Ishikawa (cell line): ENCODE measurements around the gene ZBTB16.

ENCODE experiments used
- CEBPB ChIP-seq: IDR thresholded peaks from 2 replicates; pipeline ENCODE4 v1.6.1; 2012
- CREB1 ChIP-seq: IDR thresholded peaks from 2 replicates; pipeline ENCODE4 v1.6.1; 2012; ENCODE audit warnings: low read depth
- EGR1 ChIP-seq: IDR thresholded peaks from 2 replicates; pipeline ENCODE4 v1.6.1; 2012
- EP300 ChIP-seq: IDR thresholded peaks from 2 replicates; pipeline ENCODE4 v1.6.1; 2012; ENCODE audit warnings: borderline replicate concordance
- FOXM1 ChIP-seq: IDR thresholded peaks from 2 replicates; pipeline ENCODE4 v1.6.1; 2012; ENCODE audit warnings: low read depth, borderline replicate concordance
- MAX ChIP-seq: IDR thresholded peaks from 2 replicates; pipeline ENCODE4 v1.6.1; 2012
- NFIC ChIP-seq: IDR thresholded peaks from 2 replicates; pipeline ENCODE4 v1.6.1; 2012
- RAD21 ChIP-seq: IDR thresholded peaks from 2 replicates; pipeline ENCODE4 v1.6.1; 2012; ENCODE audit warnings: low read depth
- REST ChIP-seq: IDR thresholded peaks from 2 replicates; pipeline ENCODE4 v1.6.1; 2012; ENCODE audit warnings: low read depth, mild to moderate bottlenecking
- TAF1 ChIP-seq: IDR thresholded peaks from 2 replicates; pipeline ENCODE4 v1.6.1; 2012; ENCODE audit warnings: low read depth, mild to moderate bottlenecking
- TCF12 ChIP-seq: IDR thresholded peaks from 2 replicates; pipeline ENCODE4 v1.6.1; 2012; ENCODE audit warnings: low read depth
- TEAD4 ChIP-seq: IDR thresholded peaks from 2 replicates; pipeline ENCODE4 v1.6.1; 2012
- USF1 ChIP-seq: IDR thresholded peaks from 2 replicates; pipeline ENCODE4 v1.6.1; 2012
- YY1 ChIP-seq: IDR thresholded peaks from 2 replicates; pipeline ENCODE4 v1.6.1; 2012; ENCODE audit warnings: low read depth
- ZBTB7A ChIP-seq: IDR thresholded peaks from 2 replicates; pipeline ENCODE4 v1.6.1; 2012; ENCODE audit warnings: low read depth

Gene ZBTB16

GRCh38 chr11:114016986-114017385 is 42.5 kb upstream of the ZBTB16 start:
- TF ChIP-seq FOXM1 (no peak), TCF12 (no peak), TAF1 (no peak), NFIC (no peak), ZBTB7A (no peak), CEBPB (no peak), EP300 (no peak), REST (no peak)

- TF ChIP-seq ZBTB7A (no peak), TEAD4 (no peak), TCF12 (no peak), REST (no peak), NFIC (no peak), CREB1 (no peak), YY1 (no peak), EP300 (no peak), USF1 (no peak), MAX (no peak), FOXM1 (no peak), EGR1 (no peak), CEBPB (no peak), RAD21 (no peak), TAF1 (no peak)
Observed at GRCh38 chr11:114017723-114018122, 41.8 kb upstream of the ZBTB16 start.

- TF ChIP-seq ZBTB7A: no peak
- no peak for TF ChIP-seq NFIC
- TF ChIP-seq MAX: no peak
- no peak for TF ChIP-seq CREB1
- no peak for TF ChIP-seq YY1
- no peak for TF ChIP-seq REST
- TF ChIP-seq EGR1: no peak
- TF ChIP-seq TAF1: no peak
- TF ChIP-seq FOXM1: no peak
- TF ChIP-seq EP300: no peak
- TF ChIP-seq TEAD4: no peak
- no peak for TF ChIP-seq USF1
- TF ChIP-seq TCF12: no peak
- TF ChIP-seq CEBPB: no peak
- no peak for TF ChIP-seq RAD21
Observed at GRCh38 chr11:114019046-114019445, 40.5 kb upstream of the ZBTB16 start.

GRCh38 chr11:114019574-114019973 is 39.9 kb upstream of the ZBTB16 start:
- TF ChIP-seq TAF1: no peak
- no peak for TF ChIP-seq MAX
- no peak for TF ChIP-seq NFIC
- TF ChIP-seq YY1: no peak

- TF ChIP-seq TAF1 (no peak), EGR1 (no peak), FOXM1 (no peak), TEAD4 (no peak), USF1 (no peak), CEBPB (no peak), NFIC (no peak), EP300 (no peak)
Observed at GRCh38 chr11:114025329-114025907, 34.1 kb upstream of the ZBTB16 start.
